ENCODE results near the gene CLIP4. TPM values are rescaled to one million over a fixed set of nuclear protein-coding genes. Genes with fewer than 3 reads are reported as not detected.

Gene CLIP4, protein sequence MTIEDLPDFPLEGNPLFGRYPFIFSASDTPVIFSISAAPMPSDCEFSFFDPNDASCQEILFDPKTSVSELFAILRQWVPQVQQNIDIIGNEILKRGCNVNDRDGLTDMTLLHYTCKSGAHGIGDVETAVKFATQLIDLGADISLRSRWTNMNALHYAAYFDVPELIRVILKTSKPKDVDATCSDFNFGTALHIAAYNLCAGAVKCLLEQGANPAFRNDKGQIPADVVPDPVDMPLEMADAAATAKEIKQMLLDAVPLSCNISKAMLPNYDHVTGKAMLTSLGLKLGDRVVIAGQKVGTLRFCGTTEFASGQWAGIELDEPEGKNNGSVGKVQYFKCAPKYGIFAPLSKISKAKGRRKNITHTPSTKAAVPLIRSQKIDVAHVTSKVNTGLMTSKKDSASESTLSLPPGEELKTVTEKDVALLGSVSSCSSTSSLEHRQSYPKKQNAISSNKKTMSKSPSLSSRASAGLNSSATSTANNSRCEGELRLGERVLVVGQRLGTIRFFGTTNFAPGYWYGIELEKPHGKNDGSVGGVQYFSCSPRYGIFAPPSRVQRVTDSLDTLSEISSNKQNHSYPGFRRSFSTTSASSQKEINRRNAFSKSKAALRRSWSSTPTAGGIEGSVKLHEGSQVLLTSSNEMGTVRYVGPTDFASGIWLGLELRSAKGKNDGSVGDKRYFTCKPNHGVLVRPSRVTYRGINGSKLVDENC
- total RNA-seq = 10 to 100 TPM; 25.2 to 28.4 TPM

DNA sequence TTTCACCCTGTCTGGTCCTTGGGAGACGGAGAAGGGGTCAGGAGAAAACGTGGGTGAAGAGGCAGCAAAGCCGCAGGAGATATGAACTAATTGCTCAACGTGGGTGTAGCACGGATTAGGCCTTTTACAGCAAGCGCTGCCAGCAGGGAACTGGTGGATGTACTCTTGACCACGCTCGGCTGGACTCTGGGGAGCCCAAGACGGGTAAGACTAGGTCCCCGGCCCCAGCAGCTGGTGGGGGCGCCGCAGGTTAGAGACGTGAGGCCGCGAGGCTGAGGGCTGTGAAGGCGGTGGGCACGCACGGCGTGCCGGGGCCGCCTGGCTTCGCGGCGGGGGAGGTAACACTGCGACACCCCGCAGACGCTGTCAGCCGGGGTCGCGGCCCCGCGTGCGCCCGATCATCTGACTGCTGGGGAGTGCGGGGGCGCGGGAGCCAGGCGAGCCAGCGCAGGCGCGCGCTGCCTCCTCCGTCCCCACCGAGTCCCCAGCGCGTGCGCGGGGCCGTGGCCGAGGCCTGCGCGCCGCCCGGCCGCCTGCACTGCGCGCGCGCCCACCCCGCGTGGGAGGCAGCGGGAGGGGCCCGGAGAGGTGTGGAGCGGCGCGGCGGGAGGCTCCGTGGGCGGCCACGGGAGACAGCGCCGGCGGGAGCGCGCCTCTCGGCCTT lies at the start of gene CLIP4:
CLIP4 (plus strand) TSS at position 470 of the 664 bp plus-strand sequence. CDS start 5,974 bp downstream, outside the sequence.
- DNase-seq (peak; percentile 76 to 82), ATAC-seq (replicated peaks in 1 of 2) (peak; percentile 73 to 74)
- H3K4me3 Mint-ChIP-seq = peak within 1 kb of the TSS; percentile 87 to 92
- H3K27me3 Mint-ChIP-seq (ENCODE audit: low read depth) = no peaks in the 10 kb centered on the region
- H3K36me3 Mint-ChIP-seq (ENCODE audit: insufficient read depth in 2 of 2) = peaks cover 5 to 8% of the 10 kb centered on the region in 2 donors
- H3K9me3 Mint-ChIP-seq = no peaks in the 10 kb centered on the region
- peaks cover 70% of the 10 kb centered on the region for H3K4me1 Mint-ChIP-seq (ENCODE audit: low read depth)
- peak within 1 kb of the TSS; percentile 92 for H3K27ac Mint-ChIP-seq

DNA sequence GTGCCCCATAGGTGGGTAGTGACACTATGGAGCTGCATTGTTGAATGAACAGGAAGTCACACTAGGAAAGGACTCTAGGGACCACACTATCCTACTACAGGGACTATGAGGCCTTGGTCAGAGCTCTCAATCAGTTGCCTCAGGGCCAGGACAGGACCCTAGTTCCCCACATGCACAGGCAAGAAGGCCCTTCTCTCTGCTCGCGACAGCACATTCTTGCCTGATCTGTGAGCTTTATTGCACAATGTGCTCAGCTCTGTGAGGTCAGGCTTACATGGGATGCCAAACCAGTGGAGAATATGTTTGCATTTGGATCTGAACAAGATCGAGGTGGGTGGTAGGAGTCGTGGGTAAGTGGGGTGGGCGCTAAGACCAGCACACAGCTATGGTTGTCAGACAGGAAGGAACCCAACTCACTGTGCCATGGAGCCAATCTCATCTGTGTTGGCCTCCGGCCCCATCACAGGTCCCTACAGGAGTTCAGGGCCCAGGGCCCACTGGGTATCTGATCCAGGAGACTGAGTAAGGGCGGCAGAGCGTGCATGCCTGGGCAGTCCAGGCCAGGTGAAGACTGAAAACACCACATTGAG lies 48.8 kb upstream of the CLIP4 start:
- H3K27ac Mint-ChIP-seq = no peak overlapping the region
- no peak overlapping the region for H3K4me3 Mint-ChIP-seq
- H3K27me3 Mint-ChIP-seq (ENCODE audit: low read depth) = no peaks in the 10 kb centered on the region
- H3K4me1 Mint-ChIP-seq (ENCODE audit: low read depth) = no peaks in the 10 kb centered on the region
- DNase-seq (no peak), ATAC-seq (replicated peaks in 1 of 2) (no peak)
- no peaks in the 10 kb centered on the region for H3K36me3 Mint-ChIP-seq (ENCODE audit: insufficient read depth in 2 of 2)
- no peaks in the 10 kb centered on the region for H3K9me3 Mint-ChIP-seq

DNA sequence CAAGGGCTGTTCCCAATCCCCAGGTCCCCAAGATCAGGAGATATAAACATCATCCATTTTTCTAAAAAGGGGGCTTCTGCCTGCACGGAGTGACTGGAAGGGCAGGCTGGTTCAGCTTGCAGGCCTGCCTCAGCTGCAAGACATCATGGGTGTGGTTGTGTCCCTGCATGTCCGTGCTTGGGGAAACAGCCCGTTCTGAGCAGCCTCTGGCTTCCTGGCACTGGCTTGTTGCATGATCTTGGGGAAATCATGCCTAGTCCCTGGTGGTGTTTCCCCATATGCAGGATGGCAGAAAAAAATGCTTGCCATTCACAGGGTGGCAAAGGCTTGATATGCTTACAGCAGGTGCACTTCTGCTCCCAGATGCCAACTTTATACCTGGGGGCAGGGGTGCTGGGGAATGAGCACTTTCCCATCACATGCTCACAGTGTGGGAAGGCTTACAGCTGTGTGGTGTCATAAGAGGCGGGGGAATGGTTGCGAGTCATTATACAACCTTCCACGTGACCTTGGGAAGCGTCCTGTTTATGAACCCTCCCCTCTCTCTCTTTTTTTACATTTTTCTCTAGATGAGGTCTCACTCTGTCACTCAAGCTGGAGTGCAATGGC lies 48.1 kb upstream of the CLIP4 start:
- Mint-ChIP-seq H3K36me3 (ENCODE audit: insufficient read depth in 2 of 2) (no peaks in the 10 kb centered on the region), H3K4me1 (ENCODE audit: low read depth) (no peaks in the 10 kb centered on the region)

DNA sequence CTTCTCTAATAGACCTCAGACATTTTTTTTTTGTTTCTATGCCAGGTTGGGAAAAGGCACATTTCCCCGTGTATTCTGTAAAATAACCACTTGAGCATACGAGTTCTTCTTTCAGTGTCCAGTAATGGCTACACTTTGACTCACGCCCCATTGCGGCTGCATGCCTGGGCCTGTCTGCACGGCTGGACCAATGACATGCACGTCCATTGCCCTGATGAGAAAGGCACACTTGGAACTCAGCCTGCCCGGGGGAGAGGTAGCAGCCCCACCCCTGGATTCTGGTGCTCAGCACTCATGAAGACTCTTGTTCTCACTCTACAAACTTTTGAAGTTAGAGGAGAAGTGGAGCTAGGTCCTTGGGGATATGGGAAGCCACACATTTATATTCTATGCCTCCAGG lies 46.7 kb upstream of the CLIP4 start:
- Mint-ChIP-seq H3K27ac (no peak overlapping the region), H3K27me3 (ENCODE audit: low read depth) (no peaks in the 10 kb centered on the region), H3K4me1 (ENCODE audit: low read depth) (no peaks in the 10 kb centered on the region), H3K9me3 (no peaks in the 10 kb centered on the region), H3K36me3 (ENCODE audit: insufficient read depth in 2 of 2) (no peaks in the 10 kb centered on the region), H3K4me3 (no peak overlapping the region)
- DNase-seq = no peak
- ATAC-seq (replicated peaks in 1 of 2) = no peak

More for the DNA sequence above, 48.1 kb upstream of the CLIP4 start:
- no peaks in the 10 kb centered on the region for H3K9me3 Mint-ChIP-seq
- DNase-seq (no peak), ATAC-seq (replicated peaks in 1 of 2) (no peak)
- H3K4me3 Mint-ChIP-seq = no peak overlapping the region
- H3K27ac Mint-ChIP-seq = no peak overlapping the region
- no peaks in the 10 kb centered on the region for H3K27me3 Mint-ChIP-seq (ENCODE audit: low read depth)

DNA sequence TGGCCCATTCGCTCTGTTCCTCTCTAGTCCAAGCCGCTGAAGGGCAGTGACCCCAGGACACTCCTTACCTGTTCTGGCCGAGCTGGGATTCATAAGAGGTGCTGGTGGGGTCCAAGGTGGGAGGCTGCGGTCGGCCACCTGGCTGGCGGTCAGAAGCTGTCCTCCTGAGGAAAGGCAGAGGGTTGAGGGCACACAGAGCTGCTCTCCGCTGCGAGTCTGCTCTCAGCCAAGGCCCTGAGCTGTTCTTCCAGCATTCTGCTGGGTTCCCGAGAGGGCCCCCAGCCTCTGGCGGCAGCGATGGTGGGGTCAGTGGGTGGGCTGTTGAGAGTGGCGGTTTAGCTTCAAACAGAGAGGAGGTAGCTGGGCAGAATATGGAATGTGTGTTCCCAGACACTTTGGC lies 44.7 kb upstream of the CLIP4 start:
- no peak overlapping the region for H3K4me3 Mint-ChIP-seq
- no peak overlapping the region for H3K27ac Mint-ChIP-seq
- H3K9me3 Mint-ChIP-seq = no peaks in the 10 kb centered on the region
- no peaks in the 10 kb centered on the region for H3K27me3 Mint-ChIP-seq (ENCODE audit: low read depth)
- H3K36me3 Mint-ChIP-seq (ENCODE audit: insufficient read depth in 2 of 2) = no peaks in the 10 kb centered on the region
- ATAC-seq (replicated peaks in 1 of 2) (no peak), DNase-seq (no peak)
- H3K4me1 Mint-ChIP-seq (ENCODE audit: low read depth) = no peaks in the 10 kb centered on the region

DNA sequence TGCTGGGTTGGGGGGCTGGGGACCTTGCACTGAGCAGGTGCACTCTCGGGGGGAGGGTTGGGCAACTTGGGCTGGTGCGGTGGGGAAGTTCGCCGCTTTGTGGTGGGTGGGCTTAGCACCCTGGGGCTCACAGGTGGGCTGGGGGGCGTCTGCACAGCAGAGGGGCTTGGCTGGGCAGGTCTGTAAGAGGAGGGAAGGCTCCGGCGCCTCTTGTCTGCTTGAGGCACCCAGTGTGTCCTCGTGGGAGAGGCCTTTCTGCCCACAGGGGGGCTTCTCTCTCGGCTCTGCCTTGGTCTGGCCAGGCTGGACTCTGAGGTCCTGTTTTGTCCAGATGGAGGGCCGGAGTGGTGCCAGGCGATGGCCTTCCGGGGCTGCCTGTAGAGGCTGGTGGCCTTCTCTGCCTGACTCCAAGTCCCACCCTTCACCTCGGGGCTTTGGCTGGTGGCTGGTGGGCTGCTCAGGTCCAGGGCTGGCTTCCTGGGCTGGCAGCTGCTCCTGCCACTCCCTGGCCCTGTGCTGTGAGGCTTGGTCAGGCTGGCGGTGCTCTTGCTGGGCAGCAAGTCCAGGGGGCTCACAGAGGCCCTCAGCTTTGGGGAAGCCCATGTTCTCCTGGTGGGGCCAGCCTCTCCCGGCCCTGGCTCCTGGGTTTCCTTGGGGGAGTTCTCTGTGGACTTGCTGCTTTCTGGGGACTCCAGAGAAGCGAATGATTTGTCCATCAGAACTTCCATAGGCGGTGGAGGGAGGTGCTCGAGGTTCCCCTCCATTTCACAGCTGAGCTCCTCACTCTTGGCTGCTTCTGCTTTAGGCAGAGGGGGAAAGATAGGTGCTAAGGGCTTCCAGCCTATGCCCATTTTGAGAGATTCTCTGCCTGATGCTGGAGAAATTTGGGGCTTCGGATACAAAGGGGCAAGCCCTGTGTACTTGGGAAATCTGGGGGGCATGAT lies 43.9 kb upstream of the CLIP4 start:
- no peak overlapping the region for H3K27ac Mint-ChIP-seq
- DNase-seq (no peak), ATAC-seq (replicated peaks in 1 of 2) (no peak)
- H3K27me3 Mint-ChIP-seq (ENCODE audit: low read depth) = no peaks in the 10 kb centered on the region
- no peaks in the 10 kb centered on the region for H3K9me3 Mint-ChIP-seq
- no peak overlapping the region for H3K4me3 Mint-ChIP-seq
- H3K4me1 Mint-ChIP-seq (ENCODE audit: low read depth) = no peaks in the 10 kb centered on the region
- H3K36me3 Mint-ChIP-seq (ENCODE audit: insufficient read depth in 2 of 2) = no peaks in the 10 kb centered on the region

DNA sequence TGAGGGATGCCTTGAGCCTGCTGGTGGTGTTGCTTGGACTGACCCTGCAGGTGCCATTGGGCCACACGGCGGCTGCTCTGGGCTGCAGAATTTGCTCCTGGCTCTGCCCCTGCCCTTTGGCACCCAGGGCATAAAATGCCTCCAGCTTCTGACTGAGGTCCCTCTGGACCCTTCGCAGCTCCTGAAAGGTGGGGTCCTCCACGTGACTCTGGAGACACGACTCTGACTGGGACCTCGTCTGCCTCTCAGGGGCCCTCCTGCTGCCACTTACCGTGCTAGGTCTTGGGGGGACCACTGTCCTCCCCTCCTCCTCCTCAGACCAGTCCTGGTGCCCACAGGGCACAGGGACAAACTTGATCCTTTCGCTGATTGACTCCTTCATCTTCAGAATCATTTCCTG lies 43.0 kb upstream of the CLIP4 start:
- Mint-ChIP-seq H3K4me3 (no peak overlapping the region), H3K36me3 (ENCODE audit: insufficient read depth in 2 of 2) (no peaks in the 10 kb centered on the region), H3K27ac (no peak overlapping the region), H3K4me1 (ENCODE audit: low read depth) (no peaks in the 10 kb centered on the region), H3K27me3 (ENCODE audit: low read depth) (no peaks in the 10 kb centered on the region), H3K9me3 (no peaks in the 10 kb centered on the region)
- DNase-seq (no peak), ATAC-seq (replicated peaks in 1 of 2) (no peak)

DNA sequence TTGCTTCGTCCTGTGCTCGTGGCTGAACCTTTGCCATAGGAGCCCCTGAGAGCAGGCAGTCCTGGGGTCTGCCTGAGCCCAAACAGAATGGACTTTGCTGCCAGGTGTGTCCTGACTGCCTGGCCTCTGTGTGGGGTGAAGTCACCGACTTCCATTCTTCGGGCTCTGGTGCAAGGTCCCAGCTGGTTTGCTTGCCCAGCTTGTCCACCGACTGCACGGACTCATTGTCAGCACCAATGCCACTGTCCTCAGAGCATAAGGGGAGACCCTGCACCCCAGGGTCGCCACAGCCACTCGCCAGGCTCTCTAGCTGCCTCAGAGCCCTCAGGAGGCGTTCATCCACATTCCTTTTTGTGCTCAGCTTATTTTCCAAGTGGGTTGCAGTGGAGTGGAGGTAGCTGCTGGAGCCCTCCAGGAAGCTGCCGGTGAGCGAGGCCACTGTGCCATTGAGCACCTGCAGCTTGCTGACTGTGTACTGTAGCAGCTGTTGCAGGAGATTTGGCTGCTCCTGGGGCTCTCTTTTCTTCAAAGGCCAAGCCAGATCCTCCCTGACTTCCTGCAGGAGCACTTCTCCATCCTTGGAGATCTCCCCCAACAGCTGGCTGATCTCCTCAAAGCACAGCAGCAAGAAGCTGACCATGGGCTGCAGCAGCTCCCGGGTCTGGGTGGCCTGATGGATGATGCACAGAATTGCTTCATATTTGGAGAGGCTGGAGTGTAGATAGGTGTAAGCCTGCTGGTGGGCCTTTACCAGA lies 42.1 kb upstream of the CLIP4 start:
- Mint-ChIP-seq H3K27me3 (ENCODE audit: low read depth) (no peaks in the 10 kb centered on the region), H3K9me3 (no peaks in the 10 kb centered on the region), H3K4me1 (ENCODE audit: low read depth) (no peaks in the 10 kb centered on the region), H3K27ac (no peak overlapping the region), H3K4me3 (no peak overlapping the region), H3K36me3 (ENCODE audit: insufficient read depth in 2 of 2) (no peaks in the 10 kb centered on the region)
- ATAC-seq (replicated peaks in 1 of 2) (no peak), DNase-seq (no peak)

DNA sequence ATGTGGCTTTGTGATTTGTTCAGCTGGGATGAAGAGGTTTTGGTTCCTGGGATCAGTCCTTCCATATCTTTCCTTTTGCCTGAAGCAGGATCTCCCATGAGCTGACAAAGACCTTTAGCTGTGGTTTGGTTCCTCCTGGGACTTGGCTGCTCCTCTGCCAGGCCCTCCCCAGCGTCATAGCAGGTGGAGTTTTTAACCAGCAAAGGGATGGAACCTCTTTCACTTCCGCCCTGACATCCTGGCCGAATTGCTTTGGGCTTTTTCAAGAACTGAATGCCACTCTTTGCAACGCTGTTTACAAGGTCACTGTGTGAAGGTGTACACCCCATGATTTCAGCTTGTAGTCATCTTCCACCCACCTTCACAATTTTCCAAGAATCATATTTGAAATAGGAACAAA lies 41.3 kb upstream of the CLIP4 start:
- Mint-ChIP-seq H3K27me3 (ENCODE audit: low read depth) (no peaks in the 10 kb centered on the region), H3K27ac (no peak overlapping the region), H3K36me3 (ENCODE audit: insufficient read depth in 2 of 2) (no peaks in the 10 kb centered on the region), H3K4me3 (no peak overlapping the region), H3K4me1 (ENCODE audit: low read depth) (no peaks in the 10 kb centered on the region), H3K9me3 (no peaks in the 10 kb centered on the region)
- no peak for DNase-seq
- no peak for ATAC-seq (replicated peaks in 1 of 2)

DNA sequence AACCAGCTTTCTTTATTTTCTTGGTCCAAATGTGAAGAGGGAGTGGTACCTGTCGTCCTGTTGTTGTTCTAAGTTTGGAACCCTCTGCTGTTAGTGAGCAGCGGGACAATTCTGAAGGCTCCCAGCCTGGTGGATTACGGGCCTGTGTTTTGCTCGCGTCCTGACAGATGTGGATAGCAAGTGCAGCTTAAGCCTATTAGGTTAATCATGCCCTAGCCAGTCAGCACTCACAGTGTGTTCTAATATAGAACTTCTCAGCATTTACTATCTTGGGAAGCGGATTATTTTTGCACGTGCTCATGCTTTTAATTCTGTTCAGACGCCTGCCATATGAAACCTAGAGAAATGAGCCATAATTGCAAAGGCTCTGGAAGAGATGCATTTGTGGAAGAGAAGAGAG lies 40.8 kb upstream of the CLIP4 start, which contains the start of gene PCARE:
PCARE (minus strand) TSS at position 113 of the 400 bp plus-strand sequence. CDS start 262 bp downstream, outside the sequence.
- peaks cover 0 to 1% of the 10 kb centered on the region in 2 donors for H3K9me3 Mint-ChIP-seq
- no peaks in the 10 kb centered on the region for H3K4me1 Mint-ChIP-seq (ENCODE audit: low read depth)
- no peak within 1 kb of the TSS for H3K4me3 Mint-ChIP-seq
- ATAC-seq (replicated peaks in 1 of 2) (no peak), DNase-seq (no peak)
- H3K27ac Mint-ChIP-seq = no peak within 1 kb of the TSS
- no peaks in the 10 kb centered on the region for H3K36me3 Mint-ChIP-seq (ENCODE audit: insufficient read depth in 2 of 2)
- no peaks in the 10 kb centered on the region for H3K27me3 Mint-ChIP-seq (ENCODE audit: low read depth)

DNA sequence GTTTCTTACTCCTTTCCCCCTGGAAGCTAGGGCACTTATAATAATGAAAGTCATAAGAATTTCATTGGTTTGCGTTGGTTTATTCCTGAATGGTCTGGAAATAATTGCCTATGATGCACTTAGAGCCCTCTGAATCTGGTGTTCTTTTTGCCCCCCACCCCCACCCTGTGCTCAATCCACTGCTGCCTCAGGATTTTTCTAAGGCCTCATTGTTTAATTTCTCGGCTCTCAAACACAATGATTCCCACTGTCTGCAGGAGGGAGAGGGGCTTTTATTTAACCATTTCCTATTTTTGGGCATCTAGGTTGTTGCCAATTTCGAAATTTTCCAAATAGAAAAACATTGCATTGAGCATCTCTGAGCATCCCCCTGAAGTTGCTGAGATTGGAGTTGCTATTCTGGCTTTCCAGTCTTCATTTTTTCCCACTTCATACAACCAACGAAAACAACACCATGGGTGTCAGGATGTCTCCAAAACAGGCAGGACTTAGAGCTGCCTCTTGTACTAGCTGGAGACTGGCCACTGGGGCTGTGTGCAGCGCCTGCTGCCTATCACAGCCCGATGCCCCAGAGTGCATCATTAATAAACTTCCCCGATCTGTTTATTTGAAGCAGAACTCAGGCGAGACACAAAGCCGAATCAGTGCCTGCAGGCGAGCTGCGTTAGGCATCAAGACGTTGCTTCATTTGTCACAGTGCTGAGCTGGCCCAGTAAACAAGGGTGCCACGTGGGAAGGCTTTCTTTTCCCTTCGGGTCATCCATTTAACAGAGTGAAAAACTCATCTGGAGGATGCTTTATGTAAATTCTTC lies 39.1 kb upstream of the CLIP4 start:
- no peaks in the 10 kb centered on the region for H3K4me1 Mint-ChIP-seq (ENCODE audit: low read depth)
- H3K9me3 Mint-ChIP-seq = peaks cover 1 to 2% of the 10 kb centered on the region in 2 donors
- DNase-seq (no peak), ATAC-seq (replicated peaks in 1 of 2) (no peak)
- no peak overlapping the region for H3K27ac Mint-ChIP-seq
- H3K4me3 Mint-ChIP-seq = no peak overlapping the region
- H3K27me3 Mint-ChIP-seq (ENCODE audit: low read depth) = no peaks in the 10 kb centered on the region
- H3K36me3 Mint-ChIP-seq (ENCODE audit: insufficient read depth in 2 of 2) = peaks cover 0 to 2% of the 10 kb centered on the region in 2 donors

Measured in activated T-cell treated with anti-CD3 and anti-CD28 coated beads, Interleukin-2, amount 50 U/mL, for 72 hours (primary cell).